ENCODE measurements around the gene IL17RC. TPM values are rescaled to one million over a fixed set of nuclear protein-coding genes. Genes with fewer than 3 reads are reported as not detected.

IL17RC gene
- total RNA-seq, 2 donors from 2014 or later, result 21.2 to 26.8 TPM

DNA sequence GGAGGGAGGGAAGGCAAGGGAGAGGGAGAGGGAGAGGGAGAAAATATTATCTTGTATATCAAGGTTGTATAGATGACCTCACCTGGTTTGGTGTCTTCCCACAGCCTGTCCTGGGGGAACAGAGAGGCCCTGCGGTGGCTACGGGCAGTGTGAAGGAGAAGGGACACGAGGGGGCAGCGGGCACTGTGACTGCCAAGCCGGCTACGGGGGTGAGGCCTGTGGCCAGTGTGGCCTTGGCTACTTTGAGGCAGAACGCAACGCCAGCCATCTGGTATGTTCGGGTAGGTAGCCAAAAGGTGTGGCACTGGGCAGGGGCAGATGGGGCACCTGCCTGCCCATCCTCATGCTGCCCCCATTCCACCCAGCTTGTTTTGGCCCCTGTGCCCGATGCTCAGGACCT, 23.8 kb downstream of the IL17RC start:
- Histone ChIP-seq H3K36me3 (no peaks in the 10 kb centered on the region), H3K9ac (ENCODE audit: low read depth in 2 of 2, low read length in 2 of 2) (no peak overlapping the region), H3K27ac (no peak overlapping the region), H3K4me3 (no peak overlapping the region), H3K4me1 (no peaks in the 10 kb centered on the region), H3K9me3 (no peaks in the 10 kb centered on the region), H3K27me3 (no peaks in the 10 kb centered on the region)
- DNase-seq, result no peak
- TF ChIP-seq, protein P1, sequence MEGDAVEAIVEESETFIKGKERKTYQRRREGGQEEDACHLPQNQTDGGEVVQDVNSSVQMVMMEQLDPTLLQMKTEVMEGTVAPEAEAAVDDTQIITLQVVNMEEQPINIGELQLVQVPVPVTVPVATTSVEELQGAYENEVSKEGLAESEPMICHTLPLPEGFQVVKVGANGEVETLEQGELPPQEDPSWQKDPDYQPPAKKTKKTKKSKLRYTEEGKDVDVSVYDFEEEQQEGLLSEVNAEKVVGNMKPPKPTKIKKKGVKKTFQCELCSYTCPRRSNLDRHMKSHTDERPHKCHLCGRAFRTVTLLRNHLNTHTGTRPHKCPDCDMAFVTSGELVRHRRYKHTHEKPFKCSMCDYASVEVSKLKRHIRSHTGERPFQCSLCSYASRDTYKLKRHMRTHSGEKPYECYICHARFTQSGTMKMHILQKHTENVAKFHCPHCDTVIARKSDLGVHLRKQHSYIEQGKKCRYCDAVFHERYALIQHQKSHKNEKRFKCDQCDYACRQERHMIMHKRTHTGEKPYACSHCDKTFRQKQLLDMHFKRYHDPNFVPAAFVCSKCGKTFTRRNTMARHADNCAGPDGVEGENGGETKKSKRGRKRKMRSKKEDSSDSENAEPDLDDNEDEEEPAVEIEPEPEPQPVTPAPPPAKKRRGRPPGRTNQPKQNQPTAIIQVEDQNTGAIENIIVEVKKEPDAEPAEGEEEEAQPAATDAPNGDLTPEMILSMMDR (IDR thresholded peaks at IDR 0.05), result no peak
- intact Hi-C loops (cut with DNase I), result no loop called here

DNA sequence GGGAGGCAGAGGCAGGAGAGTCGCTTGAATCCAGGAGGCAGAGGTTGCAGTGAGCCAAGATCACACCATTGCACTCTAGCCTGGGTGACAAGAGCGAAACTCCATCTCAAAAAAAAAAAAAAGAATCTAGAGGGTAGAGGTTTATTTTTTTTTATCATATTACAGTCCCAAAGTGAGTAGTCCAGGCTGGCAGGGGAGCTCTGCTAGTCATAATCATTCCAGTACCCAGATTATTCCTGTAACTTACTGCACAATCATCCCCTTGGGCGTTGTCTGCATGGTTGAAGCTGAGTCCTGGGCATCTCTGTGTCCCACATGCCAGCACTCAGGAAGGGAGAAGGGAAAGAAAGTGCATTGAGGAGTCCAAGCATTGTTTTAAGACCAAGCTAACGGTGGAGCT, 25.3 kb downstream of the IL17RC start:
- intact Hi-C loops (cut with DNase I), result no loop called here
- no peak for DNase-seq
- H3K9me3 ChIP-seq, result no peaks in the 10 kb centered on the region
- no peaks in the 10 kb centered on the region for H3K36me3 ChIP-seq
- no peaks in the 10 kb centered on the region for H3K4me1 ChIP-seq
- TF ChIP-seq, protein P1 (IDR thresholded peaks at IDR 0.05), result no peak
- no peaks in the 10 kb centered on the region for H3K27me3 ChIP-seq
- H3K9ac ChIP-seq (ENCODE audit: low read depth in 2 of 2, low read length in 2 of 2), result no peak overlapping the region
- H3K4me3 ChIP-seq, result no peak overlapping the region
- no peak overlapping the region for H3K27ac ChIP-seq

DNA sequence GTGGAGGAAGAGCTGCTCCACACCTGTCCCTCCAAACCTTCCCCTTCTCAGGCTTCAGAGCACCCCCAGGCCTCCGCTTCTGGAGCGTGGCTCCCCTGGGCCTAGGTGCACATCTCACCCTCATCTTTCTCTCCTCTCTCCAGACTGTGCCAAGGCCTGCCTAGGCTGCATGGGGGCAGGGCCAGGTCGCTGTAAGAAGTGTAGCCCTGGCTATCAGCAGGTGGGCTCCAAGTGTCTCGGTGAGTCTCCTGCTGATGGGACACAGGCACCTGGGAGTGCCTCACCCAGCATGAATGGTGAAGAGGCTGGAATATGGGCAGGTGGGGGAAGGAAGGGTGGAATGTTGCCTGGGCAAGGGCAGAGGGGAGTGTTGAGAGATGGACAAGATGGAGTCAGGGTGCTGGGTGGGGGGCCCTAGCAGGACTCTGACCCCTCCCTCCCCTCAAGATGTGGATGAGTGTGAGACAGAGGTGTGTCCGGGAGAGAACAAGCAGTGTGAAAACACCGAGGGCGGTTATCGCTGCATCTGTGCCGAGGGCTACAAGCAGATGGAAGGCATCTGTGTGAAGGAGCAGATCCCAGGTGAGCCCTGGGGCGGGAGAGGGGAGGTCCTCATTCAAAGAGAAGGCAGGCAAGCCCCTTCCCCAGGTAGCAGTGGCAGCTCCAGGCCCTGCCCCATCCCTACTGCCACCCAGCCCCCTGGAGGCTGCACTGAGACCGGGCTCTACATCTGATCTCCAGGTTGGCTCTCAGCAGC, 26.2 kb downstream of the IL17RC start:
- no peak for DNase-seq
- no peaks in the 10 kb centered on the region for H3K36me3 ChIP-seq
- intact Hi-C loops (cut with DNase I), result no loop called here
- H3K9ac ChIP-seq (ENCODE audit: low read depth in 2 of 2, low read length in 2 of 2), result no peak overlapping the region
- H3K9me3 ChIP-seq, result no peaks in the 10 kb centered on the region
- H3K4me3 ChIP-seq, result no peak overlapping the region
- TF ChIP-seq, protein P1 (IDR thresholded peaks at IDR 0.05), result no peak
- H3K27me3 ChIP-seq, result no peaks in the 10 kb centered on the region
- H3K27ac ChIP-seq, result no peak overlapping the region
- no peaks in the 10 kb centered on the region for H3K4me1 ChIP-seq

DNA sequence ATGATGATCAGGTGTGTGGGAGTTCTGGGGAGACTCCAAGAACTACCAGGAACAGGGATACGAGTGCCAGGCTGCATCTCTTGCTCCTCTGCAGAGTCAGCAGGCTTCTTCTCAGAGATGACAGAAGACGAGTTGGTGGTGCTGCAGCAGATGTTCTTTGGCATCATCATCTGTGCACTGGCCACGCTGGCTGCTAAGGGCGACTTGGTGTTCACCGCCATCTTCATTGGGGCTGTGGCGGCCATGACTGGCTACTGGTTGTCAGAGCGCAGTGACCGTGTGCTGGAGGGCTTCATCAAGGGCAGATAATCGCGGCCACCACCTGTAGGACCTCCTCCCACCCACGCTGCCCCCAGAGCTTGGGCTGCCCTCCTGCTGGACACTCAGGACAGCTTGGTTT, 27.4 kb downstream of the IL17RC start:
- Histone ChIP-seq H3K36me3 (no peaks in the 10 kb centered on the region), H3K4me3 (no peak overlapping the region), H3K27ac (no peak overlapping the region), H3K4me1 (no peaks in the 10 kb centered on the region), H3K9me3 (no peaks in the 10 kb centered on the region), H3K27me3 (no peaks in the 10 kb centered on the region), H3K9ac (ENCODE audit: low read depth in 2 of 2, low read length in 2 of 2) (no peak overlapping the region)
- DNase-seq, result no peak
- TF ChIP-seq, protein P1 (IDR thresholded peaks at IDR 0.05), result no peak
- intact Hi-C loops (cut with DNase I), result no loop called here

DNA sequence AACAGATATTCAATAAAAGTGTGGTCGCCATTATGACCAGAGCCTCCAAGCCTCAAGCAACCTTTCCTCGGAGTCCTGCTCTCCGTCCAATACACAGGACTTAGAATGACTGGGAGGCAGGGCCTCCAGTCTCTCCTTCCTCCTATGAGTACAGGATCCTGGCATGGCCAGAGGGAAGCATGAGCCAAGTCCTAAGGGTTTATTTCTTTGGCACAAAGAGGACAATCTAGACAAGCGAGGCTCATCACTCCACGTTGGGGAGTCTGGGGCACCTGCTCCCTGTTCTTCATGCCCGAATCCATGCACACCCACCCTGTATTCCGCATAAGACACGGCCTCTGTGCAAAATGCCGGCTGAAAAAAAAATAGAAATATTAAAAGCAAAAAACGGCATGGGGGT, 28.5 kb downstream of the IL17RC start:
- Histone ChIP-seq H3K27me3 (no peaks in the 10 kb centered on the region), H3K9ac (ENCODE audit: low read depth in 2 of 2, low read length in 2 of 2) (no peak overlapping the region), H3K36me3 (no peaks in the 10 kb centered on the region), H3K4me3 (no peak overlapping the region), H3K4me1 (no peaks in the 10 kb centered on the region), H3K9me3 (no peaks in the 10 kb centered on the region), H3K27ac (no peak overlapping the region)
- TF ChIP-seq, protein P1 (IDR thresholded peaks at IDR 0.05), result no peak
- no peak for DNase-seq
- intact Hi-C loops (cut with DNase I), result no loop called here
